HG03060 (cell line): ENCODE measurements around the gene SLC13A3.
"Not testable (repeated sequence)": the region's sequence is repeated elsewhere in the genome, so short reads cannot be mapped to it uniquely, and the experiment has no call there.

Experiments
- ATAC-seq: cut with Tn5 transposase; IDR thresholded peaks from one replicate; pipeline ENCODE4 v1.9.1; 2021; ENCODE audit warnings: low read depth, moderate number of reproducible peaks; ENCODE audit not compliant: unreplicated experiment

Gene SLC13A3

DNA sequence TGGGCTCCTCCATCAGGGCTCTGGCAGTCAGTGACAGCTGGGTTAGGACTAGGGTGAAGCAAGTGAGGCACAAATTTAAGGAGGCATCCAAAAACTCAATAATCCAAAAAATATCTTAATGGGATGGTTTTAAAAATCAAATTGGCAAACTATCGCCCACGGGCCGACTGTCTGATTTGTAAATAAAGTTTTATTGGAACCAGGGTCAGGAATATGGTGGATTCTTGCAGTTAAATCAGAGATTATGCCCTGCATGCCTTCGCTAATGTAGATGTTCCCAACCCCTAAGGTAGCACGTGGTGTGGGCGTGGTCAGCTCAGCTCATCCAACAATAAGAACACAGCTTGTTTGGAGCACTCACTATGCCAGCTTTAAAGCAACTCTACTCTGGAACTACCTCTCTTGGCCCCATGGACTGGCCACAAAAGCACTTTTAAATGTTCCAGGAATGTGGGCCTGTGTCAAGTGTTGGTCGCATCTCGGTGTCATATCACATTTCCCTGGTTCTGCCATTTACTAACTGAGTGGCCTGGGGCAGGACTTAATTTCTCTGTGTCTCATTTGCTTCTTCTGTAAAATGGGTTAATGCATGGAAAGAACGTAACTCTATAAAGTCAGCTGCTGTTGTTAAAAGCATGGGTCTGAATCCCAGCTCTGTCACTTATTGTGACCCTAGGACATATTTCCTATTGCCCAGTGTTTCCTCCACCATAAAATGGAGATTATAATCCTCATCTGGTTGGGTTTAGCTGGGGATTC, 31.0 kb upstream of the SLC13A3 start:
- ATAC-seq, result no peak

DNA sequence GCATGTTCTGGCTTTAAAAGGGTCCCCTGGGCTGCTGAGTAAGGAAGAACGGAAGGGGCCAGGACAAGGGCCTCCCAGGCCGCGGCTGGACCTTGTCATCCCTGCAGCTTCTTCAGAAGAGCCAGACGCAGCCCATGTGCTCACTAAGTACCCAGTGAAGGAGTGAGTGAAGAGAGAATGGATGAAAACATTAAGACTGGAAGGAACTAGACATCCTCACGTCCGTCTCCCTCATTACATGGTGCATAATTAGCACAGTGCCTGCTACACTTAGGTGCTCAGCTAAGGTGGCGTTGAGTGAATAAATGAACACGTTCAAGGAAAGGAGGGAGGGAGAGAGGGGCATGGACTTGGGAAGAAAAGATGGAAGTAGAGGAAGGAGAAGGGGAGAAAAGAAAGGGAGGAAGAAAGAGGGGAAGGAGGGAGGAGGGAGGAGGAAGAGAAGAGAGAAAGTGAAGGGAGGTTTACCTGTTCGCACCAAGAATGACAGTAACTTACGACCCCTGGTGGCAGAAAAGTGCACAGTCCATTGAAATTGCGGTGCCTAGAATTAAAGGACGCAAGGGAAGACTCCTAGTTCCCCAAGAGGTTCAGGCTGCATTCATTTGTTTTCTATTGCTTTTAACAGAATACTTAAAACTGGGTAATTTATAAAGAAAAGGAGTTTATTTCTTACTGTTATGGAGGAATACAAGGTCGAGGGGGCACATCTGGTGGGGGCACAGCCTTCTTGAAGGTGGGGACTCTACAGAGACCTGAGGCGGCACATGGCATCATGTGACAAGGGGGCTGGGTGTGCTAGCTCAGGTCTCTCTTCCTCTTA, 30.0 kb upstream of the SLC13A3 start:
- no peak for ATAC-seq

DNA sequence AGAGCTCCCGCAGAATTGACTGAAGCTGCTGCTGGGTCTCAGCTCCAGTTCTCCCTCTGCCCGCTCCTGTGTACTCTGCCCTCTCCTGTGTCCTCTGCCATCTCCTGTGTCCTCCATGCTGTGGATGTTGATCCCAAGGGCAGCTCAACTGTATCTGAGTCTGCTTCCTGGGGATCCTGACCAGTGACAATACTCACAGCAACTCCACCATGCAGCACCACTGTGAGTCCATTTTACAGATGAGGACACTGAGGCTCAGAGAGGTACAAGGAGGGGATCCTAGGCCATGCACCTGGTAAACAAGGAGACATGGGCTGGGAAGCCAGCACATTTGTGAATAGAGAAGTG, 29.4 kb upstream of the SLC13A3 start:
- no peak for ATAC-seq

DNA sequence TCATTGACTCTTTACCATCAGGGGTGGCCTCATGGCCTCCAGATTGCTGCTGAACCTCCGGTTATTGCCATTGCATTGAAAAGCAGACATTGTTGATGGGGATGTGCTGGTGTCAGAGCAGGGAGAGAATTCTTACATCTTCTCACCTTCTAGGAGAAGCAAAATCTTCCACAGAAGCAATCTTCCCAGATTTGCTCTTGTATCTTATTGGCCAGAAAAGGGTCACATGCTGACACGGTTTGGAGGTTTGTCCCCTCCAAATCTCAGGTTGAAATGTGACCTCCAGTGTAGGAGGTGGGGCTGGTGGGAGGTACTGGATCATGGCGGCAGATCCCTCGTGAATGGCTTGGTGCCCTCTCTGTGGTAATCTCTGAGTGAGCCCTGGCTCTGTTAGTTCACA, 27.3 kb upstream of the SLC13A3 start:
- ATAC-seq, result no peak

DNA sequence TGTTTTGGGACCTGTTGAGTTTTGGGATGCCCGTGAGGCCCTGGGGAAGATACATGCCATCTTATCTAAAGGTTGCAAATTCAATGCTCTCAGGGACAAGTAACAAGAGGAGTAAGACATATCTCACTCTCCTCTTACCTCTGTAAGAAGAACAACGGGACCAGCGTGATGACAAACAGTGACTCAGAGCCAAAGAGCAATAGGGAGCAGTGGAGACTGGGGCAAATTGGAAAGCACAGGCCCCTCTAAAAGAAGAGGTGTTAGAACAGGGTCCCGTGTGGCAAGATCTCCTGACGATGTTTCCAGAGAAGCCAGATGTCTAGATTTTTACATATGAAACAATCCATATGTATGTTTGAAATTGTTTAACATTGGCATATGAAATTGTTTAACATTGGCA, 26.3 kb upstream of the SLC13A3 start:
- ATAC-seq, result no peak

DNA sequence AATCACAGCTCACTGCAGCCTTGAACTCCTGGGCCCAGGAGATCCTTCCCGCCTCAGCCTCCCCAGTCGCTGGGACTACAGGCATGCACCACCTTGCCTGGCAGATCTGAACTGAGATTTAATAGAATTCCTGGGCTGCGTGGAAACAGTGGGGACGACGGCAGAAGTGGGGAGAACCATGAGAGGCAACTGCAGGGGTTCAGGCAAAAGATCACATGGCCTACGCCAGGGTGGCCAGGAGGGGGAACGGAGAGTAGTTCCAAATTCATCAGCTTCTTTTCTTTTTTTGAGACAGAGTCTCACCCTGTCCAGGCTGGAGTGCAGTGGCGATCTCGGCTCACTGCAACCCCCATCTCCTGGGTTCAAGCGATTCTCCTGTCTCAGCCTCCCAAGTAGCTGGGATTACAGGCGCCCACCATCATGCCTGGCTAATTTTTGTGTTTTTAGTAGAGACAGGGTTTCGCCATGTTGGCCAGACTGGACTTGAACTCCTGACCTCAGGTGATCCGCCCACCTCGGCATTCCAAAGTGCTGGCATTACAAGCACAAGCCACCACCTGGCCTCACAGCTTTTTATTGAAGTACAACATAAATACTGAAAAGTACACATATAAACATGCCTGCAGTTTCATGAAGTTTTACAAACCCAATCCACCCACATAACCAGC, 25.5 kb upstream of the SLC13A3 start:
- not testable (repeated sequence) for ATAC-seq

DNA sequence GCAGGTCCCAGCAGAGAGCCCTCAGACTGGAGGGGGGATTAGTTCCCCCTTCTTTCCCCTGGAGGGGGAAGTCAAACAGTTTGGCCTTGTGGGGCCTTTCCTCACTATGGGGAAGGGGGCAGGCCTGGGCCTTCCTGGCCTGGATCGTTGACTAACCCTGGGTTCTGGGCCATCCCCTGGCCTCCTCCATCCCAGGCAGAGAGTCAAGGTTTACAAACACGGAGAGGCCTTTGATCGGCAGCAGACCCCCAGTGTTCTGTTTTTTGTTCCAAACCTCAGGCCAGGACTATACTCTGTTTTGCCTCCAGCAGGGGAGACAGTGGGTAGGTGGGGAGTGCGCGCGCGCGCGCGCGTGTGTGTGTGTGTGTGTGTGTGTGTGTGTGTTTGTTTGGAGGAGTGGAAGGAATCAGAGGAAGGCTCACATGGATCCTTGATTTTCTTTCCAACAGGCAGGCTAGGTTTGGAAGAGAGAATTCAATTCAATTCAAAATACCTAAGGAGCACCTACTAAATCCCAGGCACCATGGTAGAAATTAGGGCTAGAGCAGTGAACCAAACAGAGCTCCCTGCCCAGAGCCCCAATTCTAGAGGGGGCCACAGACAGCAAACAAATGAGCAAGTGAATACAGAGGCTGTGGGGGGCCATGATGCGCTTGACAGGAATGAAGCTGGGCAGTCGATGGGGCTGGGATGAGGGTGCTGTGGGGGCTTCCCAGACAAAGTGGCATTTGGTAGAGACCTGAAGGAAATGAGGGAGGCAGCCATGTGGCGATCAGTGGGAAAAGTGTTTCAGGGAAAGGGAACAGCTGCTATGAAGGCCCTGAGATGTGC, 23.2 kb upstream of the SLC13A3 start:
- ATAC-seq, result no peak

DNA sequence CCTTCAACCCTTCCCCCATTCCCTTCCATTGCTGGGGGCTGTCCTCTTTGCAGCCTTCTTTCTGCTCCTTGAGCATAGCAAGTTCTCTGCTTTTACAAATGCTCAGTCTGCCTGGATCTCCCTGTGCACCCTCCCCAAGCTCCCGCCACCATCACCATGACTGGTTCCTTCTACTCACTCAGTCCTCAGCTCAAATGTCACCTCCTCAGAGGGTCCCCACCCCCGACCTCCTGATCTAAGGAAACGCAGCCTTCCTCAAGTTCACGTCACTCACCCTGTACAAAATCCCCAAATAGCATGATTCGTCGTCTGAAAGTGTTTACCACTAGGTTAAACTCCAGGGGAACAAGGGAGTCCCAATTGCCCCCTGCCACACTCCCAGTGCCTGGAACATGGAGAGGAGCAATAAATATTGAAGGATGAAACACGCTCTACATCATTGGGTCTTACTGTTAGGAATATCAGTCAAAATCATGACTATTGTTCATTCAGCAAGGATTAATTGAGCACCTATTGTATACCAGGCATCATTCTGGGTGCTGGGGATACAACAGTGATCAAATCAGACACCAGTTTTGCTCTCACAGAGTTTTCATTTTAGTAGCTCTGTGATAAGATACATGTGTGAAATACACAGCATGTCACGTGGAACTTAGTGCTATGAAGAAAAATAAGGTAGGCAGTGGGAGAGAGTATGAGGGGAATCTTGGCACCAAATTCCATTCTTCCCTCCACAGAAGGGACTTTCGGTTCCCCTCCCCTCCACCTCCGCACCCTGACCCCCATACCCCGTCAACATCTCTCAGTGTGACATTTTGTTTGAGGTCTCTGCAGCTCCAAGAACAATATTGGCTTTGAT, 22.4 kb upstream of the SLC13A3 start:
- no peak for ATAC-seq

DNA sequence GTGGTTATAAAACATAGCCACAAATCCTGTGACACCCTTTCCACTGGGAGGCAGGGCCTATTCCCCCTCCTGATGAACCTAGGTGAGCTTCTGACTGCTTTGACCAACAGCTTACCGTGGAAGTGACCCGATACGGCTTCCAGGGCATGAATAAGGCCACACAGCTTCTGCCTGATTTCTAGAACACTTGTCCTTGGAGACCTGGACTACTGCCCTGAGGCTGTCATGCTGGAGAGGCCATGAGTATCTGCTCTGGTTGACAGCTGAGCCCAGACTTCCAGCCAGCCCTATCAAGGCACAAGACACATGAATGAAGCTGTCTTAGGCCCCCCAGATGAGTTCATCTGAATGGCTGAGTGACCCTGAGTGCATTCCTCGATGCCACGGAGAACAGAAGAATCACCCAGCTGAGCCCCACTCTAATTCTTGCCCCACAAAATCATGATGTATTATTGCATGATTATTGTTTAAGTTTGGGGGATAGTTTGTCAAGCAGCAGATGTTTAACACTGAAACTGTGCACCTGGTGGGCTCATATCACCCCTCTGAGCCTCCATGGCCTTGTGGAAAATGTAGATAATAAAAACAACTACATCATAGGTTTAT, 21.4 kb upstream of the SLC13A3 start:
- no peak for ATAC-seq

DNA sequence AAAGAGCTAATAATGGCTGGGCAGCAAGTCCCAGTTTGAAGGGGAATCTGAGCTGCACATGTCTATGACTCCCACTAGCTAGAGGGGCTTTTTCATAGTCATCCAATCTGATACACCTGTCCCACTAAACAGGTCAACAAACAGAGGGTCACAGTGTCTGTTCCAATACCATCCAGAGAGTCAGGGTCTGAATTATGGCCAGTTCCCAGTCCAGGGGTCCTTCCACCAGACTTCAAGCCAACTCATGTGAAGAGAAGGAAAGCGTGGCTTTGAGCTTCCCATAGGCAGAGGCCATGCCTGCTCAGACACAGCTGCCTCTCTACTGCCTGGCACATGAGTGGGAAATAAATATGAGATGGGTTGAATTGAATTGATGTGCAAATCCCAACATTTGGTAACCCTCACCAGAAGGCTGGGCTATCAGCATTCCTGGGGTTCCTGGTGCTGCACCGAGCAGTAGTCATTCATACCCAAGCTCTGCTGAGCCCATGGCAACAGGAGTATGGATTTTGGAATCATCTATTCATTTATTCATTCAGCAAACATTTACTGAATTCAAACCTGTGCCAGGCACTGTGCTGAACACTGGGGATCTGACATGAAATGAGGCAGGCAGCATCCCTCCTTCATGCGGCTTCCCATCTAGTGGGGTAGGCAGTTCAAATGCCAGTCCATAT, 20.7 kb upstream of the SLC13A3 start:
- no peak for ATAC-seq

DNA sequence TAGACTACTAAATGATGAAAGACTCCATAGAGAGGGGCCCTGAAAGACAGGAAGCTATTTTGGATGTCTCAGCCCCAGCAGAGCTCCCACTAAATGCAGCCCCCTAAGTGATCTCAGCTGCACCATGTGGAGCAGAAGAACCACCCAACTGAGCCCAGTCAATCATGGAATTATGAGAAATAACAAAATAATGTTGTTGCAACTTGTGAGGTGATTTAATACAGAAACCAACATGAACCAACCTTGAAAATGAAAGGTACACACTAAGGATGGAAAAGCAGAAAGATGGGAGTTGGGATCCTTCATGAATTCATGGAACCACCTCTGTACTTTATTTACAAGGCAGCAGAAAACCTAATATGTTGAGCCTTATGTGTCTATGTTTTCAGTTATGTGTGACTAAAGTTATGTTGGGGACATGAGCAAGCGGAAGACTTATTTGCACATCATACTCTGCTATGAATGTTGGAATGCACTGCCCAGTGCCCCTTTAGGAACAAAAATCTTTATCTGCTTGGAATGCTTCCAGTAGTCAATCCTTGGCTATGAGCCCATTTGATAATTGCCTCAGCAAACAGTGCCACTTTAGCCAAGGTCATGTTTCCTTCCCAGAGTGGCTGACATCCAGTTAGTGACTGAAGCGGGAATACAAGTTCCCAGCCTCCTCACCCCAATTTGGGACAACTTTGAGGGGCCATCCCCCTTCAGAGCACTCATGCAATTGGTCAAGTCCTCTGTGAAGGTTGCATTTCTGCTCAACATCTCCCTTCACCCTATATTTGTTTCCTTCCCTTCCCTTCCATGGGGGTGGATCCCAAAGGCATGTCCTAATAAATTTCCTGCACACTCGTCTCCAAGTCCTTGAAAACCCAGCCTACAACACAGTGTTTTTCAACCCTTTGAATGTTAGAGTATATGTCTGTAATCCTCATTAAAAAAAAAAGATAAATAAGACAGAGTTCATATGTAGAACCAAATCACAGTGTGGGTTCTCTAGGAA, 19.6 kb upstream of the SLC13A3 start:
- ATAC-seq, result no peak

DNA sequence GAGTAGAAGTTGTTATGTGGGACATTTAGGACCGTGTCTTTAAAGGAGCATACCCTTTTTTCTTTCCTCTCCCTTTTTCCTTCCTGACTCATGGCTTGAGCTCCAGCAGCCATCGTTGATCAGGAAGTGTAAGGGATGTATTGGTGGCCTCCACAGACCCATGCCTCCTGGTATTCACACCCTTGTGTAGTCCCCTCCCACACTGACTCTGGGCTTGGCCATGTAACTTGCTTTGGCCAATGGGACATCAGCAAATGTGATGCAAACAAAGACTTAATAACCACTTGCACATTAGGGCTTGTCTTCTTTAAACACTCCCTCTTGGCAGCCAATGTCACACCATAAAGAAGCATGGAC, 18.9 kb upstream of the SLC13A3 start:
- ATAC-seq, result no peak

DNA sequence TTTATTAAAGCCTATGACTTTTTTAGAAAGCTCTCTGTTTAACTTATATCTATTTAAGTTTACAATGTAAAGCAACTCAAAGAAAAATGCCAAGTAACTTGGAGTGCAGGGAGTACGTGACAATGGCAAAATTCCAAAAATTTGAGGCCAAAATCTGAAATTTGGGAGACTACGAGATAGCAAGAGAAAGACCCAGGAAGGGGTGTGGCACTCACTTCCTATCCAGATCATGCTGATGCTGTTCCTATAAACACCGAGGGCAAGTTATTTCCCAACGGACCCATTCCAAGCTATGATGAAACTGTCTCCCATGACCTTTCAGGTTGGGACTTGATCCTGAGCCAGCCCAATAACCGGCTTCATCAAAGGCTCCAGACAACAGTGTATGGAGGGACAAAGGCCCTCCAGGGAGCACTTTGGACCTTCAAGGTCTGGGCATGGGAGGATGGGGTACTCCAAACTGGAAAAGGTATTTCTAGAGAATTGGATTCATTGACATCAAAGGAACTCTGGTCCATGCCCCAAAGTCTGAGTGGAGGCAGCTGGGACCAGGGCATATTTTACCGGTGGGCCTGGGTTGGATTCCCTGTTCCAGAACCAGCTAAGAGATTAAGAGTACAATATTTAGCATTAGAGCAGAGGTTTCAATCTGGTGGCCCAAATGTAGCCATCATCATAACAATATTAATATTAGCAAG, 15.7 kb upstream of the SLC13A3 start:
- ATAC-seq, result no peak

DNA sequence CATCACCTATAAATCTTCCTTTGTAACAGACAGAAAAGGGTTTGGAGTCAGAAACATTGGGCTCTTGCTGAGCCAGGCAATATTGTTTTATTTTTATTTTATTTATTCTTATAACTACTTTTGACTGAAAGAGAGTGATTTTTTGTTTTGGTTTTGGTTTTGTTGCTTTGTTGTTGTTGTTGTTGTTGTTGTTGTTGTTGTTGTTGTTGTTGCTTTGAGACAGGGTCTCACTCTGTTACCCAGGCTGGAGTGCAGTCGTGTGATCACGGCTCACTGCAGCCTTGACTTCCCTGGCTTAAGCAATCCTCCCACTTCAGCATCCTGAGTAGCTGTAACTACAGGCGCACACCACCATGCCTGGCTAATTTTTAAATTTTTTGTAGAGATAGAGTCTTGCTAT, 15.0 kb upstream of the SLC13A3 start:
- ATAC-seq, result no peak

DNA sequence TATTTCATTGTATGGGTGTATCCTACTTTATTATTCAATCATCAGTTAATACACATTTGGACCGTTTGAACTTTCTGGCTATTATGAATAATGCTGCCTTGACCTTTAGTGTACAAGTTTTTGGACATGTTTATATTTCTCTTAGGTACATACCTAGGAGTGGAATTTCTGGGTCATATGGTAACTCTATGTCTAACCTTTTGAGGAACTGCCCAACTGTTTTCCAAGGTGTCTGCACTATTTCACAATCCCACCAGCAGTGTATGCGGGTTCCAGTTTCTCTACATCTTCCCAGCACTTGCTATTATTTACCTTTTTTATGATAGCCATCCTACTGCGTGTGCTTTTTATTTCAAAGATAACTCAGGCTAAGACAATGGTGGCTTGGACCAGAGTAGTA, 14.3 kb upstream of the SLC13A3 start:
- no peak for ATAC-seq

DNA sequence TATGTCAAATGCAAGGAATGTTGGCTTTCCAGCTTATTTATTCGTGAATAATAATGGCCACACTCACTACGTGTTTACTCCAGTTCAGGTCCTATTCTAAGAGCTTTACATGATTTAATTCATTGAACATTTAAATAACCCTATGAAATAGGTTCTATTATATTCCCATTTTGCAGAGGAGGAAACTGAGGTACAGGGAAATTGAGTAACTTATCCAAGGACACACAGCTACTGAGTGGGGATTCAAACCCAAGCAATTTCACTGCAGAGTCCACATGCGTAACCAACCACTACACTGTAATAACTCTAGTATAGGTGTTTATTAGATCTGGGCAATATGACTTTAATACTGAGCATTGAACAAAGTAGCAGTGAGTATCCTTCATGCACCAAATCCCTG, 12.3 kb upstream of the SLC13A3 start:
- no peak for ATAC-seq

DNA sequence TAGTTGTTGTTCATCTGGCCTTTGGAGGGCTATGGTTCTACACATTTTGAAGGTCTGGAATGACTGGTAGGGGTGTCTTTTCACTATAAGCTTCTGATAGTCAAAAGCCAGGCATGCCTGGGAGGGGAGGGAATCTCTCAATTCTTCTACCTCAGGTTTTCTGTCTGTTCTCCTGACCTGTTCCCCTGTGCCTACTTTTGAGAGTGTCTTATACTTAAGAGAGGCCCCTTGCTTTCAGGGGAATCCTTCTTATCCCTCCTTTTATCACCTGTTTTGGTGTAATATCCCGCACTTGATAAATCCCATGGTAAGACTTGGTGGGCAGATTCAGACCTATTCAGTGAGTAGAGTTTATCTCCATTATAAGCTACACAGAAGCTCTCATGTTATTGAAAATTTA, 10.4 kb upstream of the SLC13A3 start:
- ATAC-seq, result no peak
